Thymus (tissue), 11 donors: ENCODE measurements around the gene TTC21A. TPM values are rescaled to one million over a fixed set of nuclear protein-coding genes. Genes with fewer than 3 reads are reported as not detected.

ENCODE experiments used
- DNase-seq, 9 donors: peaks; one replicate each; pipeline ENCODE4 v3.0.0-alpha.2; 2013; ENCODE audit warnings: low spot score in 9 of 9, low read depth in 6 of 9, missing footprints in 1 of 9
- H3K27ac ChIP-seq, 2 donors: one replicate each; pipeline ENCODE4 v1.5.1; 2013; ENCODE audit warnings: control low read depth in 1 of 2, low read depth in 1 of 2, low read length in 1 of 2, mild to moderate bottlenecking in 1 of 2, moderate library complexity in 1 of 2
- H3K27me3 ChIP-seq, 2 donors: one replicate each; pipeline ENCODE4 v1.5.1; 2013; ENCODE audit warnings: low read length in 1 of 2; ENCODE audit not compliant: control insufficient read depth in 2 of 2, insufficient read depth in 1 of 2
- H3K36me3 ChIP-seq, 2 donors: one replicate each; pipeline ENCODE4 v1.5.1; 2013; ENCODE audit warnings: low read length in 1 of 2, mild to moderate bottlenecking in 1 of 2, moderate library complexity in 1 of 2; ENCODE audit not compliant: control insufficient read depth in 2 of 2, insufficient read depth in 2 of 2
- H3K4me1 ChIP-seq, 2 donors: one replicate each; pipeline ENCODE4 v1.5.1; 2013; ENCODE audit warnings: low read length in 2 of 2; ENCODE audit not compliant: control insufficient read depth in 2 of 2, insufficient read depth in 2 of 2
- H3K4me3 ChIP-seq, 2 donors: one replicate each; pipeline ENCODE4 v1.5.1; 2013; ENCODE audit warnings: low read length in 2 of 2, control low read depth in 1 of 2, mild to moderate bottlenecking in 1 of 2
- H3K9me3 ChIP-seq, 2 donors: one replicate each; pipeline ENCODE4 v1.5.1; 2013; ENCODE audit warnings: low read length in 1 of 2, mild to moderate bottlenecking in 1 of 2; ENCODE audit not compliant: control insufficient read depth in 2 of 2, insufficient read depth in 1 of 2
- WGBS: extraction: QIAGEN DNeasy Blood & Tissue Kit; methylation state at CpG from one replicate; pipeline ENCODE4 v1.1.7; 2013; 5-methylcytosine and 5-hydroxymethylcytosine counted together
- polyA plus RNA-seq: library from polyadenylated mRNA; stranded (reverse); fragments of 200-250 nt; gene quantifications from one replicate; pipeline ENCODE4 v1.2.3, GENCODE V29; 2013
- total RNA-seq: library from RNA; stranded (reverse); fragments of 120-200 nt; gene quantifications from one replicate; pipeline ENCODE4 v1.2.4, GENCODE V29; 2013
- donor health status: healthy.

Gene TTC21A
- total and polyA plus RNA-seq, 2 donors, result 1.3 to 12.3 TPM

DNA sequence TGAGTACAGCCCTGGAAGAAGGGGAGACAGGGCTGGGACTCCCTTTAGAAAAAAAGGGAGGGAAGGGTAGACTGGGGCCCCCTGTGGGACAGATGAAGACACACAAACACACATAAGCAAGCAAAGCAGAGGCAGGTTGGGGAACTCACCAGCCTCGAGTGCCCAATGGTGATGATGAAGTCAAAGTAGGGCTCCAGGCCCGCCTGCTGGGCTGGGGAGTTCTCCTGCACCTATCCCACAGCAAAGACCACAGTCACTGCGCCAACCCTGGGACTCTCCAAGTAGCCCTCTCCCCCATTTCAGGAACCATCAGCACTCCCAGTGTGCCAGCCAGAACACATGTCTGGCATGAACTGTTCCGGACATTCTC, 4.2 kb upstream of the TTC21A start:
- H3K9me3 ChIP-seq, result no peaks in the 10 kb centered on the region
- no peak overlapping the region for H3K27ac ChIP-seq
- DNase-seq, result no peak
- H3K36me3 ChIP-seq, result peaks cover 25 to 26% of the 10 kb centered on the region in 2 donors
- no peak overlapping the region for H3K4me3 ChIP-seq
- 89% methylated on average over 4 of the region's 4 CpGs for WGBS
- H3K4me1 ChIP-seq, result peaks cover 16 to 31% of the 10 kb centered on the region in 2 donors
- no peaks in the 10 kb centered on the region for H3K27me3 ChIP-seq

DNA sequence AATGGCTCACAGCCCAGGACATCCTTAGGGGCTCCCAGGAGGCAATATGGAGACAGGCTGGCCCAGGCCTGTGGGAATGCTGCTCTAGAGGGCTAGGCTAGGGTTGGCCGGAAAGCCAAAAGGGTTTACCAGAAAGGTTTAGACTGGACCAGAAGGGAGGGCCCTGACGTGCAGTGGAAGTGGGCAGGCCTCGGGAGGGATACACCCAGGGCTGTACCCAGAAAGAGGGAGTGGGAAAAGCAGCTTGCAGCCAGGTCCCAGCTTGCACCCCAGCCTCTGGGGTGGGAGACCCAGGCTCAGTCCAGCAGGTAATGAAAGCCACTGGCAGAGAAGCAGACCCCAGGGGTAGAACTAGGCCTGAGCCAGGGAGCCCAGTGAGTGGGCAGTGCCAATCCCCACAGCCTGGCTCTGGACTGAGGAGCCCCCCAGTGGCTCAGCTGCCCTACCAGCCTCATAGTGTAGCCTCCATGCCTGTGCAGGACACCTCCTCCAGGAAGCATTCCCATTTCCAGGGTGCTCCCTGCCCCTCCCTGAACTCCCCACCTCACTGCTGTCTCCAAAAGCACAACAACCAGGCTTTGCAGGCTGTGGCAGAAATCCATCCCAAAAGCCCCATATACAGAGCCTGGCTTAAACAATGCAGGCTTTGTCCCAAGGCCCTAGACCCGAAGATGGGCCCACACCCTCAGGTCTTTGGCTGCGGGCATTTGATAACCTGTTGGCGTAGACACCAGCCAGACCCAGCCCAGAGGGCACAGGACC, 3.5 kb upstream of the TTC21A start:
- no peak overlapping the region for H3K27ac ChIP-seq
- no peaks in the 10 kb centered on the region for H3K9me3 ChIP-seq
- H3K36me3 ChIP-seq, result peaks cover 18 to 19% of the 10 kb centered on the region in 2 donors
- H3K4me3 ChIP-seq, result no peak overlapping the region
- no peaks in the 10 kb centered on the region for H3K27me3 ChIP-seq
- WGBS, result 97% methylated on average over 6 of the region's 6 CpGs
- DNase-seq, result no peak
- H3K4me1 ChIP-seq, result peaks cover 21 to 37% of the 10 kb centered on the region in 2 donors

DNA sequence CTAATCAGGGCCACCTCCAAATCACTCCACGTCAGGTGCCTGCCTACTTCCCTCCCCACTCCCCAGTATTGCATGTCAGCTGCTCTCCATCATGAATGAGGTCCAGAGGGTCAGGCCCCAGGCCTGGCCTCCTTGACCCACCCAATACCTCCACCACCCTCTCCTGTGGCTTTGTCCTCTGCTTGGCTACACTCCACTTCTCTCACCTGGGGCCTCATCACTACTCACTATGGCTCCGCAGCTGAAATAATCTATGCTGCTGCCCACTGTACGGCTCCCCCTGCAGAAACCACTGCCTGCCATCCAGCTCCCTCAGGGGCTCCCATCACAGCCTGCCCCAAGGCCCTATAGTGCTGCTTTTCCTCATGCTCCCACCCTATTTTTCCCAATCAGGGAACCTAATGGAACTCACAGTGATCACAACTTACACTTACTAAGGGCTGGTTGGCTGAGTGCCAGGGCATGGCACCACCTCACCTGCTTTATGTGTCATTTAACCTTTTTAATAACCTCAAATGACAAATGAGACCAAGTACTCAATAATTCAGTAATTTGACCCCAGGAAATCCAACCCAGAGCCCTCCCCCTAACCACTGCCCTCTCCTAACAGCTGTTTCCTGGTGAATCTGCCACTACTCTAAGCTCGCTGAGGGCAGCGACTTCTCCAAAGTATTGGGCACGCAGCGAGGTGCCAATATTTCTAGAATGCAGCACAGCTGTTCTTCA, 2.4 kb upstream of the TTC21A start:
- peak in 1 of 9 donors; percentile 35 for DNase-seq
- H3K4me1 ChIP-seq, result peaks cover 21 to 37% of the 10 kb centered on the region in 2 donors
- H3K27me3 ChIP-seq, result no peaks in the 10 kb centered on the region
- peaks cover 7 to 11% of the 10 kb centered on the region in 2 donors for H3K36me3 ChIP-seq
- no peaks in the 10 kb centered on the region for H3K9me3 ChIP-seq
- H3K27ac ChIP-seq, result no peak overlapping the region
- H3K4me3 ChIP-seq, result peak overlapping the region in 1 of 2 donors; percentile 0
- 85% methylated on average over 7 of the region's 7 CpGs for WGBS

DNA sequence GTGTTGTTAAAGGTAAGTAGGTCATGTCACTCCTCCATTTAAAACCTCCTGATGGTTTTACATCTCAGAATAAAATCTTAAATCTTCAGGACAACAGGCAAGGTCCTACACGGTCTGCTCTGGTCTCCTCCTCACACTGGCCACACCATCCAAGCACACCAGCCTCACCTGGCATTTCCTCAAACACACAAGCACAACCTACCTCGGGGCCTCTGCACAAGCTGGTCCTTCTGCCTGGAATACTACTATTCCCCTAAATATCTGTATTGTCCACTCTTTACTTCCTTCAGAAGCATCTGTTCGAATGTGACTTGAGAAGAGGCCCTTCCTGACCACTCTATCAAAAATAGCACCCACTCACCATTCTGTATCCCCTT, 1.8 kb upstream of the TTC21A start:
- no peak overlapping the region for H3K27ac ChIP-seq

DNA sequence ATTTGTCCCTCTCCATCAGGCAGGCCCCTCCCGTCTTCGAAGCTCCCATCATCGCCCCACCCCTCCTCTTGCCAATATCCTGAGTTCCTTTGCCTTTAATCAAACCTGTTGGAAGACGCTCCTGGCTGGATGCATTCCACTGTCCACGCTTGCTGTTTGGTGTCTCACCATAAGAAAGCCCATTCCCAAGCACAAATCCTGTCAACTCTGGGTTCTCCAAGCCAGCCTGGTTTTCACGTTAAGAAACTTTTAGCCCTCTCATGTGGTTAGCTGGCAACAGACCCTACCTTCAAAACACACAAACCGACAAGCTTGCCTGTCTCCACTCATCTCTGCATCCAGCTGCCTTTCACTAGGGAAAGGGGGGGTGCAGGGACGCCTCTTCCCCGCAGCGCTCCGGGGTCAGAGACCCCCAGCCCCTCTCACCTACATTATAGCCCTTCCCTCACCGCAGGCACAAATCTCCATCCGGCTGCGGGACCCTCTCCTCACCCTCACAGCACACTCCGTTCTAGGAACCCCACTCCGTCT, 1.1 kb upstream of the TTC21A start:
- peaks cover 0 to 3% of the 10 kb centered on the region in 2 donors for H3K36me3 ChIP-seq
- no peaks in the 10 kb centered on the region for H3K27me3 ChIP-seq
- no peaks in the 10 kb centered on the region for H3K9me3 ChIP-seq
- H3K4me1 ChIP-seq, result peaks cover 21 to 37% of the 10 kb centered on the region in 2 donors
- H3K4me3 ChIP-seq, result peak overlapping the region; percentile 83 to 88
- H3K27ac ChIP-seq, result no peak overlapping the region
- WGBS, result 31% methylated on average over 16 of the region's 16 CpGs
- peak in 2 of 9 donors; percentile 30 to 52 for DNase-seq

More for the DNA sequence above, 1.8 kb upstream of the TTC21A start:
- Histone ChIP-seq H3K36me3 (peaks cover 1 to 6% of the 10 kb centered on the region in 2 donors), H3K4me1 (peaks cover 21 to 37% of the 10 kb centered on the region in 2 donors), H3K4me3 (peak overlapping the region in 1 of 2 donors; percentile 0), H3K27me3 (no peaks in the 10 kb centered on the region), H3K9me3 (no peaks in the 10 kb centered on the region)
- DNase-seq, result no peak
- 94% methylated on average over 3 of the region's 3 CpGs for WGBS

DNA sequence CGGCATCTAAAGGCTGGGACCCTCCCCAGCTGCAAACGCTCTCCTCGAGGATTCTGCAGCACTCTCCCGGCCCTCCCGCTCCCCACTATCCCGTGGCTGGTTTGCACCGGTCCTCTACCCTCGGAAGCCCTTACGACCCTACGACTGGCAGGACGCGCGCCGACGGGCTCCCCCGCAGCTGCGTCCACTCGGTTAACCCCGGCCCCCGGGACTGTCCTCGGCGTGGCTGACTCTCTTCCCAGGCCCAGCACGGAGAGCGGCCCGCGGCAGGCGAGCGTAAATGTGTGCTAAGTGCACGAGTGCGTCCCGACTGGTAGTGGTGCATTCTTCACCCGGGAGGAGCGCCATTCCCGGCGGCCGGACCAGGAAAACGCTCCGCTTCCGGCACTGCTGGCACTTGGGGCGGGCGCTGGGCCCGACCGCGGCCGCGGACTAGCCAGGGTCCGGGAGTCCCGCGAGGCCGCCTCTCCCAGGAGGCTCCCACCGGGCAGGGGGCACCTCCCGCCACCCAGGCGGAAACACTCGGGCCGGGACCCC, 561 bp upstream of the TTC21A start:
- under 1% methylated on average over 55 of the region's 55 CpGs for WGBS

DNA sequence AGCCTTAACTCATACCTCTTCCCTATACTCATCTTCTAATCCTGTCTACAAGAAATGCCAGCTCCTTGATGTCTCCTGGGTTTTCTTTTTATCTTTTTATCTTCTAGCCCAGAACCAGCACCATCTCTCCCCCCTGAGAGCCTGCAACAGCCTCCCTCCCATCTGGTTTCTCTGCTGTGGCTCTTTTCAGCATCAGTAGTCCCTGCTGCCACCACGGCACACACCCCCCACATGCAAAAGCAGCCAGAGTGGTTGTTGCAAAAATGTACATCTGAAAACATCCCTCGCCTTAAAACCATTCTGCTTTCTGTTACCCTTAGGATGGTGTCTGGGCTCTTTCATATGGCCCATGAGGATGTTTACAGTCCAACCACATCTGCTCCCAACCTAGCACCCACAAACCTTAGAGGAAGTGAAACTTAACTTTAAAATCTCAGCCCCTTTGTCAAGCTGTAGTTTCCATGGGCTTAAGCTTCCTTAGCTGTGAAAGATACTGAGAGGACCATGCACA, 775 bp downstream of the TTC21A start:
- Histone ChIP-seq H3K4me1 (peaks cover 21 to 37% of the 10 kb centered on the region in 2 donors), H3K27ac (no peak overlapping the region), H3K27me3 (no peaks in the 10 kb centered on the region), H3K4me3 (peak overlapping the region; percentile 83 to 88), H3K9me3 (no peaks in the 10 kb centered on the region), H3K36me3 (no peaks in the 10 kb centered on the region)
- 3% methylated on average over 2 of the region's 2 CpGs for WGBS
- peak in 2 of 9 donors; percentile 42 to 71 for DNase-seq

More for the DNA sequence above, 561 bp upstream of the TTC21A start:
- H3K9me3 ChIP-seq, result no peaks in the 10 kb centered on the region
- H3K36me3 ChIP-seq, result peaks cover 0 to 3% of the 10 kb centered on the region in 2 donors
- H3K27ac ChIP-seq, result peak overlapping the region in 1 of 2 donors; percentile 74
- DNase-seq, result peak in 1 of 9 donors; percentile 44
- H3K27me3 ChIP-seq, result no peaks in the 10 kb centered on the region
- H3K4me3 ChIP-seq, result peak overlapping the region; percentile 83 to 88
- peaks cover 21 to 37% of the 10 kb centered on the region in 2 donors for H3K4me1 ChIP-seq

DNA sequence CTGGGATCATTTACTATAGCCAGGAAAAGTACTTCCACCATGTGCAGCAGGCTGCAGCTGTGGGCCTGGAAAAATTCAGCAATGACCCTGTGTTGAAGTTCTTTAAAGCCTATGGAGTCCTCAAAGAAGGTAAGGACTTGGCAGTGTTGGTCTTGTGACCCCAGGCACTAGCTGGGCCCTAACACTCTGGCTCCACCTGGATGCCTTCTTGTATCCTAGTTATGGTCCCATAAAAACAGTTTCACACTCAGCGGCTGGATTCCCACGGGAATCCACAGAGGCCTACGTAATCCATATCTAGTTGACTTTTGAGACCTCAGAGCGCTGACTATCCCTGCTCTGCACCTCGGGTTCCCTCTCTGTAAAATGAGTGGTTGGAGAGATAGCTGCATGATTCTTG, 1.6 kb downstream of the TTC21A start:
- Histone ChIP-seq H3K4me1 (peaks cover 21 to 37% of the 10 kb centered on the region in 2 donors), H3K27ac (no peak overlapping the region), H3K4me3 (no peak overlapping the region), H3K36me3 (no peaks in the 10 kb centered on the region), H3K9me3 (no peaks in the 10 kb centered on the region), H3K27me3 (no peaks in the 10 kb centered on the region)
- 99% methylated on average over 5 of the region's 5 CpGs for WGBS
- no peak for DNase-seq
